H1 (cell line): ENCODE measurements around the gene FAM151A. TPM values are rescaled to one million over a fixed set of nuclear protein-coding genes. Genes with fewer than 3 reads are reported as not detected.

Experiments
- CTCF ChIA-PET: fragments of 300-600 bp; sonication (Branson Sonifier 250); formaldehyde crosslinking; loops from one replicate; lab custom pipeline; 2021; ENCODE audit not compliant: partially characterized antibody; lab: Charles Lee
- POLR2A ChIA-PET: fragments of 300-600 bp; sonication (Branson Sonifier 250); formaldehyde crosslinking; loops from one replicate; lab custom pipeline; 2021; ENCODE audit warnings: inconsistent platforms; ENCODE audit not compliant: partially characterized antibody; lab: Charles Lee
- DNase-seq, 2 experiments: peaks; one replicate each; pipeline versions ENCODE4 v3.0.0 to v3.0.0-alpha.2; 2010 to 2022; ENCODE audit warnings: low spot score in 2 of 2, low read depth in 1 of 2, mixed read lengths in 1 of 2
- FAIRE-seq: peaks from 2 replicates; lab custom pipeline; 2011; peaks lifted over from hg19 to GRCh38; lab: Jason Lieb, UNC
- H2AFZ ChIP-seq: 2 replicates; pipeline ENCODE4 v1.8.1; 2012; ENCODE audit warnings: low read length, inconsistent platforms
- H2AK5ac ChIP-seq: 2 replicates; pipeline ENCODE4 v1.6.1; 2013; ENCODE audit warnings: low read depth, low read length
- H2BK120ac ChIP-seq: replicated peaks from 2 replicates; pipeline ENCODE3; 2013; ENCODE audit warnings: low read depth, low read length, inconsistent platforms
- H2BK12ac ChIP-seq: 2 replicates; pipeline ENCODE4 v1.6.1; 2013; ENCODE audit warnings: low read depth, low read length
- H2BK15ac ChIP-seq: 2 replicates; pipeline ENCODE4 v1.6.1; 2013; ENCODE audit warnings: low read length
- H2BK20ac ChIP-seq: 2 replicates; pipeline ENCODE4 v1.6.1; 2013; ENCODE audit warnings: low read length
- H2BK5ac ChIP-seq: 2 replicates; pipeline ENCODE4 v1.6.1; 2013; ENCODE audit warnings: low read depth, low read length
- H3K14ac ChIP-seq: 2 replicates; pipeline ENCODE4 v1.6.1; 2013; ENCODE audit warnings: inconsistent platforms; ENCODE audit not compliant: insufficient read length
- H3K18ac ChIP-seq: 2 replicates; pipeline ENCODE4 v1.6.1; 2013; ENCODE audit warnings: low read length; ENCODE audit errors: extremely low read depth
- H3K23ac ChIP-seq: 2 replicates; pipeline ENCODE4 v1.6.1; 2013; ENCODE audit warnings: inconsistent platforms; ENCODE audit not compliant: insufficient read length
- H3K23me2 ChIP-seq: 2 replicates; pipeline ENCODE4 v1.6.1; 2013; ENCODE audit warnings: low read depth, low read length
- H3K27ac ChIP-seq: 2 replicates; pipeline ENCODE4 v1.6.1; 2011; ENCODE audit warnings: low read depth, low read length, inconsistent platforms
- H3K27me3 ChIP-seq, 4 experiments: replicated peaks in 1 of 4; 1 replicate in 1 of 4; 2 replicates in 3 of 4; pipeline versions ENCODE4 v1.6.1 to v1.8.1; 2011 to 2013; ENCODE audit warnings: low read length in 3 of 4, mild to moderate bottlenecking in 3 of 4, inconsistent platforms in 2 of 4, mixed read lengths in 2 of 4, moderate library complexity in 1 of 4; ENCODE audit not compliant: control insufficient read depth in 3 of 4, insufficient read depth in 3 of 4; ENCODE audit errors: extremely low read depth in 1 of 4
- H3K36me3 ChIP-seq, 4 experiments: 2 replicates each; pipeline versions ENCODE4 v1.6.1 to v1.8.1; 2011 to 2013; ENCODE audit warnings: mild to moderate bottlenecking in 4 of 4, low read length in 3 of 4, moderate library complexity in 2 of 4, control low read depth in 1 of 4, inconsistent platforms in 1 of 4; ENCODE audit not compliant: insufficient read depth in 4 of 4, control insufficient read depth in 2 of 4
- H3K4ac ChIP-seq: replicated peaks from 2 replicates; pipeline ENCODE3; 2013; ENCODE audit warnings: low read length, low read depth, mixed read lengths, inconsistent platforms; ENCODE audit not compliant: insufficient read length
- H3K4me1 ChIP-seq, 4 experiments: replicated peaks in 1 of 4; 1 replicate in 1 of 4; 2 replicates in 3 of 4; pipeline versions ENCODE4 v1.6.1 to v1.8.1; 2011 to 2013; ENCODE audit warnings: low read length in 3 of 4, inconsistent platforms in 2 of 4, mixed read lengths in 1 of 4; ENCODE audit not compliant: insufficient read depth in 4 of 4, control insufficient read depth in 3 of 4
- H3K4me2 ChIP-seq, 2 experiments: 2 replicates each; pipeline versions ENCODE4 v1.6.1 to v1.8.1; 2011 to 2013; ENCODE audit warnings: low read depth in 2 of 2, low read length in 2 of 2, control low read depth in 1 of 2, inconsistent platforms in 1 of 2, mild to moderate bottlenecking in 1 of 2; ENCODE audit not compliant: insufficient read depth in 1 of 2
- H3K4me3 ChIP-seq, 4 experiments: fragments of 200-600, 300-600 bp in 1 of 4; sonication (generic), shearing (Covaris generic), sonication (Bioruptor Twin) in 1 of 4; 2 replicates each; pipeline versions ENCODE4 v1.5.1 to v1.8.1; 2011 to 2016; ENCODE audit warnings: low read length in 4 of 4, low read depth in 3 of 4, control low read depth in 2 of 4, inconsistent platforms in 2 of 4, mild to moderate bottlenecking in 2 of 4, mixed read lengths in 1 of 4, moderate library complexity in 1 of 4; ENCODE audit not compliant: insufficient read depth in 2 of 4; ENCODE audit errors: extremely low read depth in 1 of 4
- H3K56ac ChIP-seq: replicated peaks from 2 replicates; pipeline ENCODE3; 2013; ENCODE audit warnings: low read depth, mild to moderate bottlenecking, mixed read lengths, low read length, inconsistent platforms; ENCODE audit not compliant: insufficient read length
- H3K79me1 ChIP-seq: 2 replicates; pipeline ENCODE4 v1.6.1; 2013; ENCODE audit warnings: low read depth, low read length, control low read depth
- H3K79me2 ChIP-seq, 2 experiments: 2 replicates each; pipeline versions ENCODE4 v1.6.1 to v1.8.1; 2012 to 2013; ENCODE audit warnings: low read length in 2 of 2, mild to moderate bottlenecking in 2 of 2, inconsistent platforms in 1 of 2; ENCODE audit not compliant: insufficient read depth in 2 of 2, control insufficient read depth in 1 of 2
- H3K9ac ChIP-seq, 4 experiments: replicated peaks in 1 of 4; 1 replicate in 1 of 4; 2 replicates in 3 of 4; pipeline versions ENCODE4 v1.6.1 to v1.8.1; 2011 to 2013; ENCODE audit warnings: low read depth in 3 of 4, low read length in 3 of 4, control low read depth in 2 of 4, mild to moderate bottlenecking in 2 of 4, moderate library complexity in 2 of 4, inconsistent platforms in 1 of 4; ENCODE audit errors: extremely low read depth in 1 of 4
- H3K9me3 ChIP-seq, 2 experiments: 2 replicates each; pipeline versions ENCODE4 v1.6.1 to v1.8.1; 2012 to 2013; ENCODE audit warnings: mild to moderate bottlenecking in 2 of 2, moderate library complexity in 2 of 2, control low read depth in 1 of 2, inconsistent platforms in 1 of 2, low read depth in 1 of 2, low read length in 1 of 2, mixed read lengths in 1 of 2; ENCODE audit not compliant: insufficient read depth in 2 of 2
- H4K20me1 ChIP-seq, 2 experiments: replicated peaks in 1 of 2; 2 replicates each; pipeline versions ENCODE3 to v1.8.1; 2011 to 2013; ENCODE audit warnings: inconsistent platforms in 2 of 2, low read length in 2 of 2, mild to moderate bottlenecking in 1 of 2; ENCODE audit not compliant: insufficient read depth in 2 of 2, control insufficient read depth in 1 of 2
- H4K5ac ChIP-seq: 2 replicates; pipeline ENCODE4 v1.6.1; 2013; ENCODE audit warnings: low read length, low read depth, mixed read lengths, inconsistent platforms; ENCODE audit not compliant: insufficient read length
- H4K8ac ChIP-seq: 2 replicates; pipeline ENCODE4 v1.8.0; 2013; ENCODE audit warnings: mild to moderate bottlenecking, moderate library complexity, low read length, inconsistent platforms; ENCODE audit not compliant: insufficient read depth; ENCODE audit errors: extremely low read depth
- H4K91ac ChIP-seq: replicated peaks from 2 replicates; pipeline ENCODE3; 2013; ENCODE audit warnings: low read length, mixed read lengths, inconsistent platforms; ENCODE audit not compliant: insufficient read length
- CBX8 ChIP-seq: fragments of 300-800, 300-1000 bp; sonication (generic); IDR thresholded peaks from 2 replicates; pipeline ENCODE4 v1.7.1; 2016; ENCODE audit warnings: low read depth, low read length, borderline replicate concordance
- NRF1 ChIP-seq: IDR thresholded peaks from 2 replicates; pipeline ENCODE4 v1.6.1; 2011; ENCODE audit warnings: mild to moderate bottlenecking, low read depth, low read length, improper control_type of control experiment
- SIX5 ChIP-seq: IDR thresholded peaks from 2 replicates; pipeline ENCODE4 v1.6.1; 2011; ENCODE audit warnings: mild to moderate bottlenecking, low read depth, low read length
- WGBS, 2 experiments: shearing (Covaris generic) in 1 of 2; methylation state at CpG; one replicate each; pipeline versions ENCODE4 v1.1.6 to v1.1.7; 2013 to 2015; ENCODE audit warnings: low lambda C conversion rate in 2 of 2, mixed read lengths in 2 of 2, inconsistent platforms in 1 of 2, low coverage in 1 of 2, missing lambda C conversion rate in 1 of 2; ENCODE audit not compliant: insufficient replicate concordance in 2 of 2, insufficient coverage in 1 of 2, insufficient read length in 1 of 2; ENCODE audit errors: extremely low coverage in 1 of 2, missing lambda C conversion rate in 1 of 2; 5-methylcytosine and 5-hydroxymethylcytosine counted together
- polyA plus RNA-seq, 7 experiments: library from polyadenylated mRNA; depleted of rRNA in 3 of 7; stranded (reverse) in 5 of 7; unstranded in 2 of 7; fragments of >200 nt in 5 of 7; fragments of 200-250 nt in 2 of 7; gene quantifications; 1 replicate in 5 of 7; 2 replicates in 1 of 7; 4 replicates in 1 of 7; pipeline versions ENCODE4 v1.2.1 to v1.2.3, GENCODE V29; 2011 to 2013; ENCODE audit warnings: missing spikeins in 2 of 7, mixed read lengths in 2 of 7
- total RNA-seq: library from RNA; stranded (reverse); fragmentation: NEBNext Ultra II Directional; extraction: Animal tissue kit (Norgen Biotek cat#: 25700); gene quantifications from 2 replicates; pipeline ENCODE4 v1.2.1, GENCODE V29; 2021

The FAM151A gene
- total and polyA plus RNA-seq, 2 of the 8 experiments (the other 6 are each of a cell fraction or from before 2014, with no cell fraction given): not detected

DNA sequence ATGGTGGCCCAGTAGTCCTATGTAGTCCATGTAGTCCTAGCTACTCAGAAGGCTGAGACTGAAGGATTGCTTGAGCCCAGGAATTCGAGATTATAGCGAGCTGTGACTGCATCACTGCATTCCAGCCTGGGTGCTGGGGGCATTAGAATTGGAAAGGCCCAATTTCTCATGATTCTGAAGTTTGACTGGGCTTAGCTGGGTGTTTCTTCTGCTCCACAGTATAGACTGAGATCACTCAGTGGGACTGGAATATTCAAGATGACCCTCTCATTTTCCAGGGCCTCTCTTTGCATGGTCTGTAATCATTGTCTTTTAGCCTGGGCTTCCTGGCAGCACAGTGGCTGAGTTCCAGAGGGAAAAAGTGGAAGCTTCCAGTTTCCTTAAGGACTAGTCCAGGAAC is 44.5 kb upstream of the FAM151A start:
- Histone ChIP-seq H3K23me2 (no peaks in the 10 kb centered on the region), H4K5ac (no peak overlapping the region), H3K27ac (no peak overlapping the region), H3K14ac (no peak overlapping the region), H3K36me3 (no peaks in the 10 kb centered on the region), H3K9me3 (no peaks in the 10 kb centered on the region), H3K27me3 (no peaks in the 10 kb centered on the region), H3K4me1 (peaks cover 0 to 3% (median 0%) of the 10 kb centered on the region in 4 experiments; a peak in 1 of 7 replicates), H2BK5ac (no peak overlapping the region), H3K4me2 (no peak overlapping the region), H2BK12ac (no peak overlapping the region), H4K20me1 (no peaks in the 10 kb centered on the region), H2BK120ac (no peak overlapping the region), H3K18ac (no peak overlapping the region), H2BK15ac (no peak overlapping the region), H3K23ac (no peak overlapping the region), H2AK5ac (no peak overlapping the region), H3K79me2 (no peaks in the 10 kb centered on the region), H4K91ac (no peak overlapping the region), H3K4ac (no peak overlapping the region), H3K79me1 (no peaks in the 10 kb centered on the region)
- DNase-seq (no peak), FAIRE-seq (no peak)
- 95% methylated on average over 2 of the region's 2 CpGs; no CpG with 5 or more reads in 1 of the 2 experiments for WGBS, 2 experiments
- ChIA-PET POLR2A (no interaction called here), CTCF (interaction anchor here (0.6 to 2.5 kb wide), 10 partner anchors 9 to 150 kb away, joined by 3 to 10 read pairs (median 3); no protein-coding TSS in a partner anchor)
- TF ChIP-seq NRF1 (no peak), SIX5 (no peak), CBX8 (no peak)
- TF ChIP-seq, all 59 proteins: peak for 0
- H3K56ac ChIP-seq: no peak overlapping the region
- no peak overlapping the region for H2BK20ac ChIP-seq
- no peak overlapping the region for H4K8ac ChIP-seq
- H3K9ac ChIP-seq: no peak overlapping the region
- H2AFZ ChIP-seq: no peak overlapping the region
- no peak overlapping the region for H3K4me3 ChIP-seq
